Hepatocyte (in vitro differentiated cells): ENCODE measurements around the gene OPRL1. TPM values are rescaled to one million over a fixed set of nuclear protein-coding genes. Genes with fewer than 3 reads are reported as not detected.

Source experiments
- DNase-seq: peaks from one replicate; pipeline ENCODE4 v3.0.0-alpha.2; 2016; ENCODE audit warnings: low spot score
- H2AFZ ChIP-seq: fragments of 200-600 bp; sonication (generic); 2 replicates; pipeline ENCODE4 v1.6.0; 2016; ENCODE audit warnings: antibody characterized with exemption, mild to moderate bottlenecking
- H3K27ac ChIP-seq: fragments of 200-600 bp; sonication (generic); 2 replicates; pipeline ENCODE4 v1.5.1; 2016; ENCODE audit warnings: mild to moderate bottlenecking
- H3K27me3 ChIP-seq: fragments of 200-600 bp; sonication (generic); 2 replicates; pipeline ENCODE4 v1.6.1; 2016
- H3K36me3 ChIP-seq: fragments of 200-600 bp; sonication (generic); replicated peaks from 2 replicates; pipeline ENCODE4 v1.5.1; 2016; ENCODE audit warnings: low read depth; ENCODE audit not compliant: insufficient read depth
- H3K4me1 ChIP-seq: fragments of 200-600 bp; sonication (generic); 2 replicates; pipeline ENCODE4 v1.5.1; 2016; ENCODE audit warnings: mild to moderate bottlenecking, moderate library complexity; ENCODE audit not compliant: insufficient read depth
- H3K4me2 ChIP-seq: fragments of 200-600 bp; sonication (generic); 2 replicates; pipeline ENCODE4 v1.6.0; 2016
- H3K4me3 ChIP-seq: fragments of 200-600 bp; sonication (generic); 2 replicates; pipeline ENCODE4 v1.5.1; 2016; ENCODE audit warnings: mild to moderate bottlenecking
- H3K79me2 ChIP-seq: fragments of 200-600 bp; sonication (generic); 2 replicates; pipeline ENCODE4 v1.6.0; 2017; ENCODE audit warnings: mild to moderate bottlenecking
- H3K9me2 ChIP-seq: fragments of 200-600 bp; sonication (generic); replicated peaks from 2 replicates; pipeline ENCODE4 v1.6.0; 2017; ENCODE audit warnings: mild to moderate bottlenecking; ENCODE audit not compliant: insufficient read depth
- H3K9me3 ChIP-seq: fragments of 200-600 bp; sonication (generic); 2 replicates; pipeline ENCODE4 v1.5.1; 2016; ENCODE audit warnings: low read depth, mild to moderate bottlenecking
- H4K20me1 ChIP-seq: fragments of 200-600 bp; sonication (generic); 2 replicates; pipeline ENCODE4 v1.6.0; 2016; ENCODE audit warnings: mild to moderate bottlenecking; ENCODE audit not compliant: insufficient read depth, poor library complexity, severe bottlenecking
- CTCF ChIP-seq: fragments of 200-600 bp; sonication (generic); IDR thresholded peaks from 2 replicates; pipeline ENCODE4 v1.5.1; 2016; ENCODE audit warnings: antibody characterized with exemption, mild to moderate bottlenecking; ENCODE audit not compliant: poor library complexity
- EZH2 ChIP-seq: fragments of 200-600 bp; sonication (generic); IDR thresholded peaks from 2 replicates; pipeline ENCODE4 v1.6.1; 2016; ENCODE audit warnings: antibody characterized with exemption, mild to moderate bottlenecking, borderline replicate concordance
- EZH2phosphoT487 ChIP-seq: fragments of 200-600 bp; sonication (generic); IDR thresholded peaks from one replicate; pipeline ENCODE4 v1.6.1; 2018; ENCODE audit warnings: antibody characterized with exemption, mild to moderate bottlenecking, low read depth, moderate library complexity; ENCODE audit not compliant: unreplicated experiment, severe bottlenecking
- WGBS: methylation state at CpG from one replicate; pipeline ENCODE4 v1.1.6; 2016; ENCODE audit warnings: low lambda C conversion rate; ENCODE audit errors: missing lambda C conversion rate; 5-methylcytosine and 5-hydroxymethylcytosine counted together
- polyA plus RNA-seq: library from polyadenylated mRNA; unstranded; fragments of >200 nt; fragmentation: Nextera tagmentation; extraction: Ambion mirVana; gene quantifications from 2 replicates; pipeline ENCODE4 v1.2.1, GENCODE V29; 2016
- total RNA-seq: library from RNA; depleted of rRNA; stranded (reverse); fragments of >200 nt; gene quantifications from 2 replicates; pipeline ENCODE4 v1.2.3, GENCODE V29; 2014

OPRL1 gene
- total and polyA plus RNA-seq, 2 experiments from 2014 or later: 0.50 to 1.5 TPM

GRCh38 chr20:64065062-64065973, 14.6 kb upstream of the OPRL1 start:
- Histone ChIP-seq H2AFZ (no peak overlapping the region), H3K27me3 (no peaks in the 10 kb centered on the region), H3K79me2 (peaks cover 12% of the 10 kb centered on the region), H3K4me2 (no peak overlapping the region), H3K36me3 (no peaks in the 10 kb centered on the region), H4K20me1 (no peaks in the 10 kb centered on the region), H3K4me3 (no peak overlapping the region), H3K9me3 (no peaks in the 10 kb centered on the region), H3K27ac (no peak overlapping the region), H3K9me2 (no peaks in the 10 kb centered on the region), H3K4me1 (peaks cover 13% of the 10 kb centered on the region)
- no peak for DNase-seq
- 81% methylated on average over 24 of the region's 27 CpGs for WGBS
- TF ChIP-seq EZH2: no peak
- TF ChIP-seq EZH2phosphoT487: no peak
- no peak for TF ChIP-seq CTCF

- H3K9me2 ChIP-seq: no peaks in the 10 kb centered on the region
- TF ChIP-seq CTCF (no peak), EZH2 (no peak), EZH2phosphoT487 (no peak)
- no peak overlapping the region for H3K4me3 ChIP-seq
- H3K4me1 ChIP-seq: peaks cover 13% of the 10 kb centered on the region
- no peaks in the 10 kb centered on the region for H3K36me3 ChIP-seq
- H3K27me3 ChIP-seq: no peaks in the 10 kb centered on the region
- peaks cover 12% of the 10 kb centered on the region for H3K79me2 ChIP-seq
- no peak overlapping the region for H3K4me2 ChIP-seq
- H3K9me3 ChIP-seq: no peaks in the 10 kb centered on the region
- H4K20me1 ChIP-seq: no peaks in the 10 kb centered on the region
- 52% methylated on average over 5 of the region's 5 CpGs for WGBS
- H2AFZ ChIP-seq: no peak overlapping the region
- no peak overlapping the region for H3K27ac ChIP-seq
- DNase-seq: no peak
These were observed 13.9 kb upstream of the OPRL1 start for GRCh38 chr20:64065974-64066343.

GRCh38 chr20:64067005-64067632, 12.8 kb upstream of the OPRL1 start:
- Histone ChIP-seq H3K4me1 (peaks cover 12% of the 10 kb centered on the region), H2AFZ (no peak overlapping the region), H3K4me3 (no peak overlapping the region), H3K36me3 (no peaks in the 10 kb centered on the region), H3K9me3 (no peaks in the 10 kb centered on the region), H4K20me1 (no peaks in the 10 kb centered on the region), H3K9me2 (no peaks in the 10 kb centered on the region), H3K79me2 (peaks cover 12% of the 10 kb centered on the region), H3K27ac (no peak overlapping the region), H3K27me3 (no peaks in the 10 kb centered on the region), H3K4me2 (no peak overlapping the region)
- 92% methylated on average over 6 of the region's 6 CpGs for WGBS
- DNase-seq: no peak
- TF ChIP-seq EZH2phosphoT487 (no peak), EZH2 (no peak), CTCF (no peak)
